ENCODE data around the gene EDNRA.

EDNRA gene

DNA sequence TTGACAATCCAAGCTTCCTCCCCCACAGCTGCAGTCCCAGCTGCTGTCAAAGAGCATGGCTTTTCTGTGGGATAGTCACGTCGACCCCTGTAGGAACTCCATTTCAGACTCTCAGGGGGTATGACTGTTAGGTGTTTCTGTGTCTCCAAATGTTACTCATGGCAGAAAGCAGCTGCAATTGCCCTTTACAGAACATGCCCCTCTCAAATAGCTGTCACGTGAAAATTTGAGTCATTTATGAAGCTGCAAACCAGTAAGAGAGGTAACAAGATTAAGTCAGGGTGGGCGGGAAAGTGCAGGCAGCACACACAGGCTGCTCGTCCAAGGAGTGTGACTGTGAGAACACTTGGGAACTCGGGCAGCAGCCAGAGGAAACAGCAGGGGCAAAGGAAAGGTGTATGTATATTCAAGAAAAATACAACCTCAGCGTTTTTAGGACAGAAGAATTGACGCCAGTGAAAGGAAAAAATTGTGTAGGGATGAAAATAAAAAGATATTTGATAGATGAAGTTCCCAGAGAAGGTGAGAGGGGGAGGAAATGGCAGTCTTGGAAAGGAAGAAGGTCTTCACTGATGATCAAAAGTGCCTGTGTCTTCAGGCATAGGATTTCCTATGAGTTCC lies 69.8 kb downstream of the EDNRA start:
- H3K4me1 ChIP-seq (ENCODE audit: low read depth, poor library complexity, severe bottlenecking): no peaks in the 10 kb centered on the region
- no peaks in the 10 kb centered on the region for H4K20me1 ChIP-seq (ENCODE audit: insufficient read depth)
- no peak overlapping the region for H3K27ac ChIP-seq
- H3K4me3 ChIP-seq (IDR thresholded peaks at IDR 0.05; ENCODE audit: insufficient read depth, low read depth, low read length): no peak overlapping the region
- no peak for TF ChIP-seq CTCF (conservative IDR thresholded peaks at IDR 0.05; ENCODE audit: low read depth, low read length)
- no peaks in the 10 kb centered on the region for H3K36me3 ChIP-seq (ENCODE audit: insufficient read depth)
- no peak overlapping the region for H3K4me2 ChIP-seq
- no peak overlapping the region for H3K9ac ChIP-seq
- no peaks in the 10 kb centered on the region for H3K79me2 ChIP-seq (ENCODE audit: insufficient read depth, low read depth)
- H2AFZ ChIP-seq (ENCODE audit: low read depth): no peak overlapping the region
- no peaks in the 10 kb centered on the region for H3K27me3 ChIP-seq (ENCODE audit: insufficient read depth, low read depth)

GRCh38 chr4:147560625-147561024 lies 79.7 kb downstream of the EDNRA start:
- no peak overlapping the region for H3K4me2 ChIP-seq
- H3K36me3 ChIP-seq (ENCODE audit: insufficient read depth): no peaks in the 10 kb centered on the region
- TF ChIP-seq CTCF (conservative IDR thresholded peaks at IDR 0.05; ENCODE audit: low read depth, low read length): no peak
- no peaks in the 10 kb centered on the region for H3K4me1 ChIP-seq (ENCODE audit: low read depth, poor library complexity, severe bottlenecking)
- no peak overlapping the region for H3K9ac ChIP-seq
- no peak overlapping the region for H2AFZ ChIP-seq (ENCODE audit: low read depth)
- H3K27me3 ChIP-seq (ENCODE audit: insufficient read depth, low read depth): no peaks in the 10 kb centered on the region
- H3K27ac ChIP-seq: no peak overlapping the region
- no peaks in the 10 kb centered on the region for H4K20me1 ChIP-seq (ENCODE audit: insufficient read depth)
- no peak overlapping the region for H3K4me3 ChIP-seq (IDR thresholded peaks at IDR 0.05; ENCODE audit: insufficient read depth, low read depth, low read length)
- H3K79me2 ChIP-seq (ENCODE audit: insufficient read depth, low read depth): no peaks in the 10 kb centered on the region

DNA sequence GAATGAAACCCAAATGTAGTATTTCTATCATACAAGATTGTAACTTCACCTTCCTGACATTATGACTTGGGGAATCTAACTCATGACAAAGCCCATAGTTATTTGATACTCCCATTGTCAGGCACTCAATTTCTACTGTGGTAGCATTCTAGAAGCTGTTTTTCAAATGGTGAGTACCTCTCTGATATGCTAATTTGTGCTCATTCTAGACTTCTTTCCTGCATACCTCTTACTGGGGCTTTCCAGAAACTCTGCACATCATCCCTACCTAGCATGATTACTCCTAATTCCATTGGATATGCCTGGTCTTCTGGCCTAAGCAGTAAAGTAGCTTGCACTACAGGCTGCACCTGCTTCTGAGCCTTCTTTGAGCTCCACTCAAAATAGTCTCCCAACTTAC lies 85.9 kb downstream of the EDNRA start:
- no peaks in the 10 kb centered on the region for H3K27me3 ChIP-seq (ENCODE audit: insufficient read depth, low read depth)
- no peak overlapping the region for H3K9ac ChIP-seq
- no peak overlapping the region for H3K4me2 ChIP-seq
- H4K20me1 ChIP-seq (ENCODE audit: insufficient read depth): no peaks in the 10 kb centered on the region
- H3K27ac ChIP-seq: no peak overlapping the region
- no peaks in the 10 kb centered on the region for H3K4me1 ChIP-seq (ENCODE audit: low read depth, poor library complexity, severe bottlenecking)
- H2AFZ ChIP-seq (ENCODE audit: low read depth): no peak overlapping the region
- no peaks in the 10 kb centered on the region for H3K79me2 ChIP-seq (ENCODE audit: insufficient read depth, low read depth)
- TF ChIP-seq CTCF (conservative IDR thresholded peaks at IDR 0.05; ENCODE audit: low read depth, low read length): no peak
- H3K4me3 ChIP-seq (IDR thresholded peaks at IDR 0.05; ENCODE audit: insufficient read depth, low read depth, low read length): no peak overlapping the region
- no peaks in the 10 kb centered on the region for H3K36me3 ChIP-seq (ENCODE audit: insufficient read depth)

- Histone ChIP-seq H3K4me3 (IDR thresholded peaks at IDR 0.05; ENCODE audit: insufficient read depth, low read depth, low read length) (no peak overlapping the region), H3K27ac (no peak overlapping the region), H3K4me2 (no peak overlapping the region), H3K9ac (no peak overlapping the region), H2AFZ (ENCODE audit: low read depth) (no peak overlapping the region), H3K4me1 (ENCODE audit: low read depth, poor library complexity, severe bottlenecking) (no peaks in the 10 kb centered on the region), H3K36me3 (ENCODE audit: insufficient read depth) (no peaks in the 10 kb centered on the region), H3K79me2 (ENCODE audit: insufficient read depth, low read depth) (no peaks in the 10 kb centered on the region), H3K27me3 (ENCODE audit: insufficient read depth, low read depth) (no peaks in the 10 kb centered on the region), H4K20me1 (ENCODE audit: insufficient read depth) (no peaks in the 10 kb centered on the region)
- no peak for TF ChIP-seq CTCF (conservative IDR thresholded peaks at IDR 0.05; ENCODE audit: low read depth, low read length)
Measured at GRCh38 chr4:147567276-147567675, 86.4 kb downstream of the EDNRA start.

Measured in KMS-11 (cell line).